Osteocyte (in vitro differentiated cells): ENCODE data around the gene MAEA. TPM values are rescaled to one million over a fixed set of nuclear protein-coding genes. Genes with fewer than 3 reads are reported as not detected.

Experiments
- DNase-seq: peaks from one replicate; pipeline ENCODE4 v3.0.0; 2021; ENCODE audit warnings: mixed read lengths; ENCODE audit not compliant: unreplicated experiment; ENCODE audit errors: extremely low spot score
- H3K27ac Mint-ChIP-seq: one replicate; pipeline ENCODE4 v1.8.0; 2021; ENCODE audit warnings: mild to moderate bottlenecking, mixed read lengths; ENCODE audit not compliant: unreplicated experiment
- H3K27me3 Mint-ChIP-seq: one replicate; pipeline ENCODE4 v1.8.0; 2021; ENCODE audit warnings: mixed read lengths; ENCODE audit not compliant: unreplicated experiment
- H3K36me3 Mint-ChIP-seq: one replicate; pipeline ENCODE4 v1.8.0; 2021; ENCODE audit warnings: mixed read lengths; ENCODE audit not compliant: unreplicated experiment
- H3K4me1 Mint-ChIP-seq: one replicate; pipeline ENCODE4 v1.8.0; 2021; ENCODE audit warnings: mixed read lengths; ENCODE audit not compliant: unreplicated experiment
- H3K4me3 Mint-ChIP-seq: one replicate; pipeline ENCODE4 v1.8.0; 2021; ENCODE audit warnings: mild to moderate bottlenecking, moderate library complexity, mixed read lengths; ENCODE audit not compliant: unreplicated experiment
- H3K9me3 Mint-ChIP-seq: one replicate; pipeline ENCODE4 v1.8.0; 2021; ENCODE audit warnings: mixed read lengths; ENCODE audit not compliant: unreplicated experiment
- total RNA-seq: library from RNA; stranded (reverse); gene quantifications from 2 replicates; pipeline ENCODE4 v1.2.1, GENCODE V29; 2021
- TF ChIP-seq, protein P1 (sequence below): fragments of 200-600 bp; sonication (generic); IDR thresholded peaks from 2 replicates; pipeline ENCODE4 v1.5.0; 2021; ENCODE audit warnings: antibody characterized with exemption, mild to moderate bottlenecking, moderate library complexity

MAEA gene
- total RNA-seq, 1 donor from 2014 or later = 62.9 TPM

DNA sequence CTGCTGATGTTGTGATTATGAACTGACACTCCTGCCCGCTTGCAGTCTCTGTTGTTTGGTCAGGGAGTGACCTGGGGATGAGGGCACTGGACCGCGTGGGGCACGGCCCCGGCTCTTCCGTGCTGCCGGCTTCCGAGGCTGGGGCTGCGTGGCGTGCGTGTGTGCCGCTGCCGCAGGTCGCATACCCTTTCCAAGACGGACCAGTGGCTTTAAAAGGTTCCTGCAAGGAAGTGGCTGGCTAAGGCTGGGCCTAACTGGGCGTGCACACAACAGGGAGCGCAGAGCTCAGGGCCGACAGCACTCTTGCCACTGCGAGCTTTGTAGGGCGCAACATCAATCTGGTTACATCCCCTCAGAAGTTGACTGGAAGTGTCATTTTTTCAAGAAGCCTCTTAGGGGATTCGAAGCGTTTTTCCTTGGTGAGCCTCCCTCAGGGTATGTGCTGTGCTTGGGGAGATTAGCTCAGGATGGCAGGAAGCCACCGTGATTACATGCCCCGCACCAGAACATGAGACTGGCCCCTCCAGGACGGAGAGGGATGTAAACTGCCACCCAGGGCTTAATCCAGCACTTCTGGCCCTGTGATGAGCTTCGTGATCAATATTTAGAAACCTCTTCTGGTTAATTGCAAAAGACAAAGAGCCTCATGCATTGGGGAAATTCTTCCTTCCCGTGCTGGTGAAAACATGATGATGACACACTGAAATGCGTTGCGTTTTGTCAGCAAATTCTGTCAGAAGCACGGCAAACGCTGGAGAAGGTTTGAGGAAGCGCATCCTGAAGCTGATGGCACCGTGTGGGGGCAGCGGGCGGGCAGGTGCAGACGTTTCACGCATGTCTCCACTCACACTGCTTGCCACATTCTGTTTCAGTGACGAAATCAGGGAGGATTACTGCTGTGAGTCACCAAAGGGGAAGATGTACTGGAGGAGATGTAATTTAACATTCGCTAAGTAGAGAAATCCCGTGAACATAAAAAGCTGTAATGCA is 11.1 kb downstream of the MAEA start:
- Mint-ChIP-seq H3K9me3 (no peaks in the 10 kb centered on the region), H3K27me3 (no peaks in the 10 kb centered on the region), H3K36me3 (peaks cover 15% of the 10 kb centered on the region), H3K27ac (no peak overlapping the region), H3K4me1 (peaks cover 11% of the 10 kb centered on the region), H3K4me3 (no peak overlapping the region)
- no peak for DNase-seq
- TF ChIP-seq, protein P1, sequence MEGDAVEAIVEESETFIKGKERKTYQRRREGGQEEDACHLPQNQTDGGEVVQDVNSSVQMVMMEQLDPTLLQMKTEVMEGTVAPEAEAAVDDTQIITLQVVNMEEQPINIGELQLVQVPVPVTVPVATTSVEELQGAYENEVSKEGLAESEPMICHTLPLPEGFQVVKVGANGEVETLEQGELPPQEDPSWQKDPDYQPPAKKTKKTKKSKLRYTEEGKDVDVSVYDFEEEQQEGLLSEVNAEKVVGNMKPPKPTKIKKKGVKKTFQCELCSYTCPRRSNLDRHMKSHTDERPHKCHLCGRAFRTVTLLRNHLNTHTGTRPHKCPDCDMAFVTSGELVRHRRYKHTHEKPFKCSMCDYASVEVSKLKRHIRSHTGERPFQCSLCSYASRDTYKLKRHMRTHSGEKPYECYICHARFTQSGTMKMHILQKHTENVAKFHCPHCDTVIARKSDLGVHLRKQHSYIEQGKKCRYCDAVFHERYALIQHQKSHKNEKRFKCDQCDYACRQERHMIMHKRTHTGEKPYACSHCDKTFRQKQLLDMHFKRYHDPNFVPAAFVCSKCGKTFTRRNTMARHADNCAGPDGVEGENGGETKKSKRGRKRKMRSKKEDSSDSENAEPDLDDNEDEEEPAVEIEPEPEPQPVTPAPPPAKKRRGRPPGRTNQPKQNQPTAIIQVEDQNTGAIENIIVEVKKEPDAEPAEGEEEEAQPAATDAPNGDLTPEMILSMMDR = no peak

DNA sequence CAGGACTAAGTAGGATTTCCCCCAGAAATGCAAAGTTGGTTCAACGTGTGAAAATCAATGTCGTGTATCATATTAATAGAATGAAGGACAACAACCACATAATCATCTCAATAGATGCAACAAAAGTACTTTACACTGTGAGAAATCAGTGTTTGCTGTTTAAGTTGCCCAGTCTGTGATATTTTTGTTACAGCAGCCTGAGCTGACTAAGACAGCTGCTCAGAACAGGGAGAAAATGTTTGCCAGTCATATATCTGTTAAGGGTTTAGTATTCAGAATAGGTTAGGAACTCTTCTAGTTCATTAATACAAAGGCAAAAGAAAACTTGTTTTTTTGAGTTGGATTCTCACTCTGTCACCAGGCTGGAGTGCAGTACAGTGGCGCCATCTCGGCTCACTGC is 12.5 kb downstream of the MAEA start:
- TF ChIP-seq, protein P1 = no peak
- no peak overlapping the region for H3K27ac Mint-ChIP-seq
- no peak for DNase-seq
- peaks cover 15% of the 10 kb centered on the region for H3K36me3 Mint-ChIP-seq
- no peaks in the 10 kb centered on the region for H3K9me3 Mint-ChIP-seq
- H3K4me3 Mint-ChIP-seq = no peak overlapping the region
- no peaks in the 10 kb centered on the region for H3K27me3 Mint-ChIP-seq
- H3K4me1 Mint-ChIP-seq = peaks cover 4% of the 10 kb centered on the region

DNA sequence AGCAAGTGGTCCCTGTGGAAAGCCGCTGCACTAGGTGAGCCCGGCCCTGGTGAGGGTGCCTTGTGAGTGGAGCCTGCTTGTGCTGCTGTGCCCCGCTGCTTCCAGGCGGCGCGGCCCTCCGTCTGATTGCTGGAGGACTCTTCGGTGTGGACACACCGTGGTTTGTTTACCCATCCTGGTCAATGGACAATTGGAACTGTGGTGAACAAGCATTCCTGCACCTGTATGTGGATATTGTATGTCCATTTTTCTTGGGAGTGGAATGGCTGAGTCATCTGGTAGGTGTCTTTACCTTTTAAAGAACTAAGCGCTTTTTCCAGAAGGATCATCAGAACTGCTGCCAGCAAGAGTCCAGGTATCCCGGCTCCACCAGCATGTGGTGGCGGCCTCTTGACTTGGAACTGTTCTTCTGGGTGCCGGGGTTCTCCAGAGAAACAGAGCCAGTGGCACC is 15.6 kb downstream of the MAEA start:
- Mint-ChIP-seq H3K27ac (no peak overlapping the region), H3K9me3 (no peaks in the 10 kb centered on the region), H3K27me3 (no peaks in the 10 kb centered on the region), H3K4me1 (peaks cover 21% of the 10 kb centered on the region), H3K4me3 (no peak overlapping the region), H3K36me3 (peaks cover 13% of the 10 kb centered on the region)
- TF ChIP-seq, protein P1 = no peak
- DNase-seq = no peak

DNA sequence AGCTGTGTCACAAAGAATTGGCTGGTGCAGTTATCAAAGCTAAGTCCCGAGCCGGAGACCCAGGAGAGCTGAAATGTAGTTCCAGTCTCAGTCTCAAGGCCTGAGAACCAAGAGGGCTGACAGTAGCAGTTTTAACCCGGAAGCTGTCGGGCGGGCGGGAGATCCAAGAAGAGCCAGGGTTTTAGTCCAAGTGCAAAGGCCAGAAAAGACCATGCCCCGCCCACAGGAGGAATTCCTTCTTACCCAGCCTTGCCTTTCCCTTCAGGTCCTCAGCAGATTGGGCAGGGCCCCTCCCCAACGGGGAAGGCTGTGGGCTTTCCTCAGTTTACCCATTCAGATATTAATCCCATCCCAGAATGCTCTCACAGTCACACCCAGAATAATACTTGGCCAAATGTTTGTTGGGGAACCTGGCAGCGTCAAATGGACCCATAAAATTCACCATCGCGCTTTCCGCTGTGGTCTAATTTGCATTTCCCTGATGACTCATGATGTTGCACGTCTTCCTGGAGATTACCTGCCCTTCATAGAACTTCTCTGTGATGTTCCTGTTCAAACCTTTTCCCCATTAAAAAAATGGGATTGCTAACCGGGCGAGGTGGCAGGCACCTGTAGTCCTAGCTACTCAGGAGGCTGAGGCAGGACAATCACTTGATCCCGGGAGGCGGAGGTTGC is 16.2 kb downstream of the MAEA start:
- H3K9me3 Mint-ChIP-seq = no peaks in the 10 kb centered on the region
- H3K36me3 Mint-ChIP-seq = peaks cover 7% of the 10 kb centered on the region
- DNase-seq = no peak
- no peak overlapping the region for H3K4me3 Mint-ChIP-seq
- no peak overlapping the region for H3K27ac Mint-ChIP-seq
- TF ChIP-seq, protein P1 = no peak
- no peaks in the 10 kb centered on the region for H3K27me3 Mint-ChIP-seq
- H3K4me1 Mint-ChIP-seq = peaks cover 24% of the 10 kb centered on the region
